Peyer's patch (tissue), 4 donors: ENCODE results near the gene IRF8. TPM values are rescaled to one million over a fixed set of nuclear protein-coding genes. Genes with fewer than 3 reads are reported as not detected.

Experiments
- DNase-seq, 3 donors: peaks; one replicate each; pipeline ENCODE4 v3.0.0-alpha.2; 2017 to 2019
- H3K27ac ChIP-seq, 4 donors: fragments of 200-600 bp; sonication (generic); one replicate each; pipeline ENCODE4 v1.5.1; 2016 to 2019
- H3K27me3 ChIP-seq, 2 donors: fragments of 200-600 bp; sonication (generic); one replicate each; pipeline ENCODE4 v1.5.1; 2019
- H3K36me3 ChIP-seq, 3 donors: fragments of 200-600 bp; sonication (generic); one replicate each; pipeline ENCODE4 v1.5.1; 2016 to 2019
- H3K4me1 ChIP-seq, 4 donors: fragments of 200-600 bp; sonication (generic); one replicate each; pipeline ENCODE4 v1.5.1; 2016 to 2019
- H3K4me3 ChIP-seq, 4 donors: fragments of 200-600 bp; sonication (generic); 1 replicate in 3 of 4; 2 replicates in 1 of 4; pipeline ENCODE4 v1.5.1; 2016 to 2019; ENCODE audit warnings: mild to moderate bottlenecking in 1 of 4
- H3K9me3 ChIP-seq, 4 donors: fragments of 200-600 bp; sonication (generic); one replicate each; pipeline ENCODE4 v1.5.1; 2016 to 2019; ENCODE audit warnings: mild to moderate bottlenecking in 1 of 4
- POLR2A ChIP-seq, 2 donors: fragments of 450-650 bp; IDR thresholded peaks; one replicate each; pipeline ENCODE4 v1.5.1; 2017; ENCODE audit warnings: antibody characterized with exemption in 2 of 2, mild to moderate bottlenecking in 2 of 2, moderate library complexity in 2 of 2
- total RNA-seq, 4 donors: library from RNA; depleted of rRNA; stranded (reverse); fragments of >200 nt; gene quantifications; one replicate each; pipeline ENCODE4 v1.1.0, GENCODE V29; 2016
- TF ChIP-seq, protein P1 (sequence below), 6 experiments: fragments of 450-650 bp in 4 of 6; fragments of 200-600 bp in 2 of 6; sonication (generic) in 1 of 6; IDR thresholded peaks; one replicate each; pipeline ENCODE4 v1.5.1; 2017 to 2019; ENCODE audit warnings: antibody characterized with exemption in 6 of 6, mild to moderate bottlenecking in 3 of 6, moderate library complexity in 1 of 6

Gene IRF8
- total RNA-seq, 4 donors from 2014 or later = 39.8 to 191 (median 93.2) TPM

DNA sequence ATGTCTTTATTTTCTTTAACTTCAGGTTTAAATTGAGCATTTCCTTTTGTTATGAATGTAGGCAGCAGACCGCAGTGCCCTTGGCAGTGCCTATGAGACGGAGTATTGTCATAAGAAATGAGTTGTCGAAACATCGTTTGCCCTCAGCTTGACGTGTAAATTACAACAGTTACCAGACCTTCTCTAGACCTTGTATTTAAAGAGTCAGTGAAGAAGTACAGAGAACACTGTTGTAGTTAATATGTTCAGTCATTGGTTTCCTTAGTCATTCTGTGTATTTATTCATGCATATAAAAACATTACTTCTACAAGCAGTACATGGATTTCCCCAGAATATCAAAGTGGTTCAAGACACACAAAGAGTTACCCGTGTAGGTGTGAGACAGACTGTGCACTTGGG lies 19.0 kb downstream of the IRF8 start:
- Histone ChIP-seq H3K36me3 (peaks cover 0 to 55% (median 0%) of the 10 kb centered on the region in 3 donors), H3K9me3 (no peaks in the 10 kb centered on the region), H3K4me3 (no peak overlapping the region), H3K27ac (peak overlapping the region in 2 of 4 donors; percentile 10 to 19), H3K27me3 (no peaks in the 10 kb centered on the region), H3K4me1 (peaks cover 3 to 22% (median 13%) of the 10 kb centered on the region in 4 donors)
- DNase-seq = no peak
- no peak for TF ChIP-seq POLR2A (IDR thresholded peaks at IDR 0.05)
- TF ChIP-seq, protein P1, sequence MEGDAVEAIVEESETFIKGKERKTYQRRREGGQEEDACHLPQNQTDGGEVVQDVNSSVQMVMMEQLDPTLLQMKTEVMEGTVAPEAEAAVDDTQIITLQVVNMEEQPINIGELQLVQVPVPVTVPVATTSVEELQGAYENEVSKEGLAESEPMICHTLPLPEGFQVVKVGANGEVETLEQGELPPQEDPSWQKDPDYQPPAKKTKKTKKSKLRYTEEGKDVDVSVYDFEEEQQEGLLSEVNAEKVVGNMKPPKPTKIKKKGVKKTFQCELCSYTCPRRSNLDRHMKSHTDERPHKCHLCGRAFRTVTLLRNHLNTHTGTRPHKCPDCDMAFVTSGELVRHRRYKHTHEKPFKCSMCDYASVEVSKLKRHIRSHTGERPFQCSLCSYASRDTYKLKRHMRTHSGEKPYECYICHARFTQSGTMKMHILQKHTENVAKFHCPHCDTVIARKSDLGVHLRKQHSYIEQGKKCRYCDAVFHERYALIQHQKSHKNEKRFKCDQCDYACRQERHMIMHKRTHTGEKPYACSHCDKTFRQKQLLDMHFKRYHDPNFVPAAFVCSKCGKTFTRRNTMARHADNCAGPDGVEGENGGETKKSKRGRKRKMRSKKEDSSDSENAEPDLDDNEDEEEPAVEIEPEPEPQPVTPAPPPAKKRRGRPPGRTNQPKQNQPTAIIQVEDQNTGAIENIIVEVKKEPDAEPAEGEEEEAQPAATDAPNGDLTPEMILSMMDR (IDR thresholded peaks at IDR 0.05) = no peak

DNA sequence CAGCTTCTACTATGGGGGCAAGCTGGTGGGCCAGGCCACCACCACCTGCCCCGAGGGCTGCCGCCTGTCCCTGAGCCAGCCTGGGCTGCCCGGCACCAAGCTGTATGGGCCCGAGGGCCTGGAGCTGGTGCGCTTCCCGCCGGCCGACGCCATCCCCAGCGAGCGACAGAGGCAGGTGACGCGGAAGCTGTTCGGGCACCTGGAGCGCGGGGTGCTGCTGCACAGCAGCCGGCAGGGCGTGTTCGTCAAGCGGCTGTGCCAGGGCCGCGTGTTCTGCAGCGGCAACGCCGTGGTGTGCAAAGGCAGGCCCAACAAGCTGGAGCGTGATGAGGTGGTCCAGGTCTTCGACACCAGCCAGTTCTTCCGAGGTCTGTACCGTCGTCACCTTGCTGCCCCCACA lies 19.5 kb downstream of the IRF8 start:
- Histone ChIP-seq H3K4me1 (peaks cover 3 to 22% (median 10%) of the 10 kb centered on the region in 4 donors), H3K36me3 (peaks cover 0 to 50% (median 0%) of the 10 kb centered on the region in 3 donors), H3K27ac (peak overlapping the region in 2 of 4 donors; percentile 10 to 19), H3K9me3 (no peaks in the 10 kb centered on the region), H3K27me3 (no peaks in the 10 kb centered on the region), H3K4me3 (no peak overlapping the region)
- no peak for TF ChIP-seq POLR2A (IDR thresholded peaks at IDR 0.05)
- TF ChIP-seq, protein P1 (IDR thresholded peaks at IDR 0.05) = no peak
- DNase-seq = no peak

DNA sequence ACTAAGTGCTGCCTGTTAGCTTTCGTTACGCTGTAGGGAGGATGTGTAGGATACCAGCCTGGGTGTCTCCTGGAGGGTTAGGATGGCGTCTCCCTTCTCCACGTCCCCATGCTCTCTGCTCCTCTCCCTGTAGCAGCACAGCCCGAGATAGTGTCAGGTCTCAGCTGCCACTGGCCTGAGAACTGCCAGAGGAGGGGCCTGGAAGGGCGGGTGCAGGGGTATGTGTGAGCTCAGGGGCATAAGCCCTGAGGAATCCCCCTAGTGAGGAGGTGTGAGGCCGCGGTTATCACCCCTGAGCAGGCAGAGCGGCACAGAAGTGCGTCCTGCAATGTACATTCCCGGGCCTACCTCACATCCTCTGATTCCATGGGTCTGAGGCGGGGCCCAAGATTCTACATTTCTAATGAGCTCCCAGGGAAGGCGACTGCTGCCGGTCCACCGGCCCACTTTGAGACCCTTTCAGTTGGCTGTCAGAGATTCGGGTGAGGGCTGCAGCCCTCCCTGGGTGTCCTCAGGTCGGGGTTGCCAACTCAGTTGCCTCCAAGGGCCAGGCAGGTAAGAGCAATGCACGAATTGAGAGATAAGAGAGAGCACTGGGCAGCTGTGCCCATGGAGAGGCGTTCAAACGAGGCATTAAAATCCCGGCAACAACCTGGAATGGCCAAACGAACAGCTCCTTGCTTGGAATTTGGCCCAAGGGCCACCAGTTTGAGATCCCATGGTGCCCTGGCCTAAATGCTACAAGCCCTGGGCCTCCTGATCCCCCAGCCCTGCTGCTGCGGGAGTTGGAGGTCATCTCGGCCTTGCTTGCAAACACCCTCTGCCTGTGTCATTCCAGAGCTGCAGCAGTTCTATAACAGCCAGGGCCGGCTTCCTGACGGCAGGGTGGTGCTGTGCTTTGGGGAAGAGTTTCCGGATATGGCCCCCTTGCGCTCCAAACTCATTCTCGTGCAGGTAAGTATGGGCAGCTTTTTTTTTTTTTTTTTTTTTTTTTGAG lies 20.6 kb downstream of the IRF8 start:
- Histone ChIP-seq H3K4me1 (peaks cover 3 to 22% (median 4%) of the 10 kb centered on the region in 4 donors), H3K9me3 (no peaks in the 10 kb centered on the region), H3K27me3 (no peaks in the 10 kb centered on the region), H3K4me3 (no peak overlapping the region), H3K27ac (no peak overlapping the region), H3K36me3 (peaks cover 0 to 41% (median 0%) of the 10 kb centered on the region in 3 donors)
- TF ChIP-seq POLR2A (IDR thresholded peaks at IDR 0.05) = no peak
- TF ChIP-seq, protein P1 (IDR thresholded peaks at IDR 0.05) = no peak
- DNase-seq = no peak

DNA sequence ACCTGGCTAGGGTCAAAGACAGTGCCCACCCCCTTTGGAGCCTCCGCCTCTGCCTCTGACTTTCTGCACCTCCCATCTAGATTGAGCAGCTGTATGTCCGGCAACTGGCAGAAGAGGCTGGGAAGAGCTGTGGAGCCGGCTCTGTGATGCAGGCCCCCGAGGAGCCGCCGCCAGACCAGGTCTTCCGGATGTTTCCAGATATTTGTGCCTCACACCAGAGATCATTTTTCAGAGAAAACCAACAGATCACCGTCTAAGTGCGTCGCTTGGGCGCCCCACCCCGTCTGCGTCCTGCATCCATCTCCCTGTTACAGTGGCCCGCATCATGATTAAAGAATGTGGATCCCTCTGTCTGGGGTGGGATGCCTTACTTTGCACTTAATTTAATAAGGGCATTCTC lies 22.1 kb downstream of the IRF8 start:
- H3K9me3 ChIP-seq = no peaks in the 10 kb centered on the region
- peaks cover 0 to 12% (median 4%) of the 10 kb centered on the region in 4 donors for H3K4me1 ChIP-seq
- no peak for DNase-seq
- no peak overlapping the region for H3K27ac ChIP-seq
- H3K4me3 ChIP-seq = no peak overlapping the region
- peaks cover 0 to 31% (median 0%) of the 10 kb centered on the region in 3 donors for H3K36me3 ChIP-seq
- H3K27me3 ChIP-seq = no peaks in the 10 kb centered on the region
- no peak for TF ChIP-seq POLR2A (IDR thresholded peaks at IDR 0.05)
- TF ChIP-seq, protein P1 (IDR thresholded peaks at IDR 0.05) = no peak

DNA sequence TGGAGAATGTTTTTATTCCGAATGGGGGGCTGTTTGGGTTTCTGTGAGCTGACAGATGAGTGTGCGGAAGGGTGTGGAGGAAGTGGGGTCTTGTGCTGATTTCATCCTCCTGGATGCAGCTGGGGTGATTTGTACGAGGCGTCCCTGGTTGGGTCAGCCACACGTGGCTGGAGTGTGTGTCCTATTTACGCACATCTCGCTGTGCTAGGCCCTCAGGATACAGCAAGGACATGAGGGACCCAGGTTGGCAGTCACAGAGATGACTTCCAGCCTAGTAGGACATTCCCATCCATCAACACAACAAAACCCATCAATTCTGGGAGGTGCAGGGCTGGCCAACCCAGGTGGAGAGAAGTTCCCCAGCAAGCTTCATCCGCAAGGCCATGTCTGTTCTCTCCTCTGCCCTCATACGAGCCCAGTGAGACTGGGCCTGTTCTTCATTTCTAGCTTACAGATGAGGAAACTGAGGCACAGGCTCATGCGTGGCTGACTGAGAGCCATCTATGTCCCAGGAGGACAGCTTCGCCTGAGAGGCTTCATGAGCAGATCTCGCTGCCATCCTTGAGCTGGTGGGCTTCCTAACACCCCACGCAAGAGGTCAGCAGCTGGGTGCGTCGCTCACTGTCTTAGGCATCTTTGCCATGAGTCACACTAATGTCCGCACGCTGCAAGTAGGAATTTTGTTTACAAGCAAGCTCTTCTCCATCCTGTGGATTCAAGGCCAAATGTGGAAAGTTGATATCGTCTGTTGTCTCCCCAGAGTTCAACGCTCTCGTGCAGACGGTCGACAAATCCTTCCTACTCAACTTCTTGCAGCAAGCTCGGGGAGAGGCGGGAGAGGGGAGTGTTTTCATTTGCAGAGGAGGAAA lies 24.4 kb downstream of the IRF8 start:
- TF ChIP-seq, protein P1 (IDR thresholded peaks at IDR 0.05) = no peak
- TF ChIP-seq POLR2A (IDR thresholded peaks at IDR 0.05) = no peak
- no peak for DNase-seq
- no peaks in the 10 kb centered on the region for H3K9me3 ChIP-seq
- peak overlapping the region; percentile 40 to 77 (median 61) for H3K27ac ChIP-seq
- H3K4me1 ChIP-seq = no peaks in the 10 kb centered on the region
- H3K27me3 ChIP-seq = no peaks in the 10 kb centered on the region
- H3K4me3 ChIP-seq = no peak overlapping the region
- peaks cover 0 to 29% (median 0%) of the 10 kb centered on the region in 3 donors for H3K36me3 ChIP-seq
